ENCODE data around the gene TAS1R3.
A peak's percentile ranks its signal among the peaks of the same experiment; 100 is the strongest.

TAS1R3 gene

DNA sequence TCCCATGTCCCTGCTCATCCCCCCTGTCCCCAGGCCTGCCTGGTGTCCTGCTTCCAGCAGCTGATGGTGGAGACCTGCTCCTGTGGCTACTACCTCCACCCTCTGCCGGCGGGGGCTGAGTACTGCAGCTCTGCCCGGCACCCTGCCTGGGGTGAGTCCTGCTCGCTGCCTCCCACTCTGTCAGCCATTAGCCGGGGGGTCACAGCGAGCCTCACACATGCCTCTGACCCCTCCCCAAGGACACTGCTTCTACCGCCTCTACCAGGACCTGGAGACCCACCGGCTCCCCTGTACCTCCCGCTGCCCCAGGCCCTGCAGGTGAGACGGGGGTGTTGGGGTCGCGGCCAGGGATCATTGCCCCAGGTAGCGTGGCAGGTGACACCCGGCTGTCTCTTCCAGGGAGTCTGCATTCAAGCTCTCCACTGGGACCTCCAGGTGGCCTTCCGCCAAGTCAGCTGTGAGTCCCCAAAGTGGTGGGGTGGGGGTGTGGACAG is 40.8 kb upstream of the TAS1R3 start:
- H4K20me1 ChIP-seq (ENCODE audit: insufficient read depth, low read length): no peaks in the 10 kb centered on the region
- no peak overlapping the region for H2AFZ ChIP-seq (ENCODE audit: low read length)
- no peaks in the 10 kb centered on the region for H3K79me2 ChIP-seq (ENCODE audit: low read length)
- no peaks in the 10 kb centered on the region for H3K9me2 ChIP-seq (replicated peaks; ENCODE audit: insufficient read depth, low read length)
- peak; percentile 66 for DNase-seq
- no peaks in the 10 kb centered on the region for H3K36me3 ChIP-seq (replicated peaks; ENCODE audit: insufficient read depth, low read length)
- H3F3A ChIP-seq (ENCODE audit: insufficient read depth, low read length): no peaks in the 10 kb centered on the region
- no peak overlapping the region for H3K27ac ChIP-seq (ENCODE audit: low read length)
- no peaks in the 10 kb centered on the region for H3K9me3 ChIP-seq (replicated peaks; ENCODE audit: insufficient read depth, low read length)
- H3K4me2 ChIP-seq (ENCODE audit: low read depth, low read length): no peak overlapping the region
- H3K27me3 ChIP-seq (replicated peaks; ENCODE audit: insufficient read depth, low read length): peaks cover 20% of the 10 kb centered on the region
- no peak overlapping the region for H3K9ac ChIP-seq (ENCODE audit: low read length)
- no peak overlapping the region for H3K4me3 ChIP-seq (ENCODE audit: low read length)
- TF ChIP-seq EZH2phosphoT487 (IDR thresholded peaks at IDR 0.05; ENCODE audit: low read length) (no peak), EZH2 (optimal IDR thresholded peaks at IDR 0.05; ENCODE audit: low read depth, low read length) (no peak)
- TF ChIP-seq, protein P1, sequence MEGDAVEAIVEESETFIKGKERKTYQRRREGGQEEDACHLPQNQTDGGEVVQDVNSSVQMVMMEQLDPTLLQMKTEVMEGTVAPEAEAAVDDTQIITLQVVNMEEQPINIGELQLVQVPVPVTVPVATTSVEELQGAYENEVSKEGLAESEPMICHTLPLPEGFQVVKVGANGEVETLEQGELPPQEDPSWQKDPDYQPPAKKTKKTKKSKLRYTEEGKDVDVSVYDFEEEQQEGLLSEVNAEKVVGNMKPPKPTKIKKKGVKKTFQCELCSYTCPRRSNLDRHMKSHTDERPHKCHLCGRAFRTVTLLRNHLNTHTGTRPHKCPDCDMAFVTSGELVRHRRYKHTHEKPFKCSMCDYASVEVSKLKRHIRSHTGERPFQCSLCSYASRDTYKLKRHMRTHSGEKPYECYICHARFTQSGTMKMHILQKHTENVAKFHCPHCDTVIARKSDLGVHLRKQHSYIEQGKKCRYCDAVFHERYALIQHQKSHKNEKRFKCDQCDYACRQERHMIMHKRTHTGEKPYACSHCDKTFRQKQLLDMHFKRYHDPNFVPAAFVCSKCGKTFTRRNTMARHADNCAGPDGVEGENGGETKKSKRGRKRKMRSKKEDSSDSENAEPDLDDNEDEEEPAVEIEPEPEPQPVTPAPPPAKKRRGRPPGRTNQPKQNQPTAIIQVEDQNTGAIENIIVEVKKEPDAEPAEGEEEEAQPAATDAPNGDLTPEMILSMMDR (IDR thresholded peaks at IDR 0.05; ENCODE audit: low read length): peak; percentile 64
- H3K4me1 ChIP-seq (ENCODE audit: low read length): no peaks in the 10 kb centered on the region

DNA sequence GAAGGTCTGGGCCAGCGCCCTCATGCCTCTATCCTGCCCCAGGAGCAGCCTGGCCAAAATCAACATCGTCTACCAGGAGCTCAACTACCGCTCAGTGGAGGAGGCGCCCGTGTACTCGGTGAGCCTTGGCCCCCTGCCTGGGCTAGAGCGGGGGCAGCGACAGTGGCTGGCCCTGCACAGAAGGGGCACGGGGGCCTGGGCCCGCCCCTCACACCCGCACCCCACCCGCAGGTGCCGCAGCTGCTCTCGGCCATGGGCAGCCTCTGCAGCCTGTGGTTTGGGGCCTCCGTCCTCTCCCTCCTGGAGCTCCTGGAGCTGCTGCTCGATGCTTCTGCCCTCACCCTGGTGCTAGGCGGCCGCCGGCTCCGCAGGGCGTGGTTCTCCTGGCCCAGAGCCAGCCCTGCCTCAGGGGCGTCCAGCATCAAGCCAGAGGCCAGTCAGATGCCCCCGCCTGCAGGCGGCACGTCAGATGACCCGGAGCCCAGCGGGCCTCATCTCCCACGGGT is 40.0 kb upstream of the TAS1R3 start:
- Histone ChIP-seq H3K4me2 (ENCODE audit: low read depth, low read length) (no peak overlapping the region), H3K9me3 (replicated peaks; ENCODE audit: insufficient read depth, low read length) (no peaks in the 10 kb centered on the region), H3K4me1 (ENCODE audit: low read length) (no peaks in the 10 kb centered on the region), H2AFZ (ENCODE audit: low read length) (no peak overlapping the region), H3K9ac (ENCODE audit: low read length) (no peak overlapping the region), H3K27ac (ENCODE audit: low read length) (no peak overlapping the region), H3K9me2 (replicated peaks; ENCODE audit: insufficient read depth, low read length) (no peaks in the 10 kb centered on the region), H3K4me3 (ENCODE audit: low read length) (no peak overlapping the region), H3F3A (ENCODE audit: insufficient read depth, low read length) (no peaks in the 10 kb centered on the region), H4K20me1 (ENCODE audit: insufficient read depth, low read length) (no peaks in the 10 kb centered on the region), H3K36me3 (replicated peaks; ENCODE audit: insufficient read depth, low read length) (no peaks in the 10 kb centered on the region), H3K79me2 (ENCODE audit: low read length) (no peaks in the 10 kb centered on the region), H3K27me3 (replicated peaks; ENCODE audit: insufficient read depth, low read length) (peaks cover 12% of the 10 kb centered on the region)
- DNase-seq: no peak
- TF ChIP-seq EZH2phosphoT487 (IDR thresholded peaks at IDR 0.05; ENCODE audit: low read length) (no peak), EZH2 (optimal IDR thresholded peaks at IDR 0.05; ENCODE audit: low read depth, low read length) (no peak)
- TF ChIP-seq, protein P1 (IDR thresholded peaks at IDR 0.05; ENCODE audit: low read length): no peak

DNA sequence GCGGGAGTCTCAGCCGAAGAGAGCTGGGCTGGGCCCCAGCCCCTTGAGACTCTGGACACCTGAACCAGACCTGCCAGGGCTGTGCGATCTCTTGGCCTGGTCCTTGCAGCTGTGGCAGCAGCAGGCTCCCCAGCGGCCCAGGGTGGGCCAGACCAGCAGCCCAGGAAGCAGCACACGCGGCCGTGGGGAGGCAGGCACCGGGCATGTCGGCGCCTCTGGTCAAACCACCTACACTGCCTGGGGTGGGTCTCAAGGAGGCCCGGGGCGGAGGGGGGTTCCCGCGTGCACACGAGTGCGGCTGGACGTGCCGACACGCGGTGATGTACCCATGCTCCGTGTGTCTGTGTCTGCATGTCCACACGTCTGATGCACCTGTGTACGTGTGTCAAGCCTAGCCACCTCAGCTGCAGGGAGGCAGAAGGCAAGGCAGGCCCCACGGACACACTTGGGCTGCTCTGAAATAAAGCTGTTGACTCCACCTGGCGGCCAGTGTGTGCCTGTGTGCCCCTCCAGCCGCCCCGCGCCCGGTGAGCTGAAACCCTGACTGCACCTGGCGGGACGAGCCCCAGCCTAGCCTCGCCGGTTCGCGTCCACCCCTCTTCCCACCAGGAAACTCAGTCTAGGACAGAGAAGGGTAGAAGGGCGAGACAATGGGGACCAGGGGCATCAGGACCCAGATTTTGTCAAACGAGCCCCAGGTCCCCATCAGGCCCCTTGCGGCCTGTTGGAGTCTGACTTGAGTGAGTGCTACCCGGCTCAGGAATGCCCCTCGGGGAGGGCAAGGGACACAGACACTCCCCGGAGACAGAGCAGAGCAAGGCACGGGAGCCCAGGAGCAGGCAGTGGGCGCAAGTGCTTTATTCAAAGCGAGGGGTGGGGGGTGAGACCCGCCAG is 39.3 kb upstream of the TAS1R3 start:
- Histone ChIP-seq H2AFZ (ENCODE audit: low read length) (no peak overlapping the region), H3K4me2 (ENCODE audit: low read depth, low read length) (no peak overlapping the region), H3F3A (ENCODE audit: insufficient read depth, low read length) (no peaks in the 10 kb centered on the region), H3K4me3 (ENCODE audit: low read length) (no peak overlapping the region), H3K36me3 (replicated peaks; ENCODE audit: insufficient read depth, low read length) (no peaks in the 10 kb centered on the region), H3K79me2 (ENCODE audit: low read length) (no peaks in the 10 kb centered on the region), H3K9me2 (replicated peaks; ENCODE audit: insufficient read depth, low read length) (no peaks in the 10 kb centered on the region), H3K27ac (ENCODE audit: low read length) (no peak overlapping the region), H3K27me3 (replicated peaks; ENCODE audit: insufficient read depth, low read length) (peaks cover 5% of the 10 kb centered on the region), H3K9me3 (replicated peaks; ENCODE audit: insufficient read depth, low read length) (no peaks in the 10 kb centered on the region), H3K9ac (ENCODE audit: low read length) (no peak overlapping the region), H3K4me1 (ENCODE audit: low read length) (no peaks in the 10 kb centered on the region), H4K20me1 (ENCODE audit: insufficient read depth, low read length) (no peaks in the 10 kb centered on the region)
- TF ChIP-seq, protein P1 (IDR thresholded peaks at IDR 0.05; ENCODE audit: low read length): peak; percentile 74
- no peak for TF ChIP-seq EZH2phosphoT487 (IDR thresholded peaks at IDR 0.05; ENCODE audit: low read length)
- peak; percentile 73 for DNase-seq

All from MM.1S (cell line).